Left colon (tissue), 2 donors: ENCODE data around the gene GIT2. TPM values are rescaled to one million over a fixed set of nuclear protein-coding genes. Genes with fewer than 3 reads are reported as not detected.

ENCODE experiments used
- ATAC-seq: fragments of 200-7000 bp; cut with Tn5 transposase; one replicate; pipeline ENCODE4 v1.9.1; 2020; ENCODE audit warnings: mild to moderate bottlenecking, moderate library complexity
- DNase-seq, 2 donors: peaks; one replicate each; pipeline ENCODE4 v3.0.0-alpha.2; 2020
- intact Hi-C, 2 donors: fragments of 100-400 bp; cut with DNase I in 1 of 2; cut with micrococcal nuclease in 1 of 2; formaldehyde crosslinking; loops; one replicate each; pipeline versions ENCODE4 v1.11.2 to v1.14.0; 2022; cut with DNase I, micrococcal nuclease
- total RNA-seq, 2 donors: library from RNA; stranded (reverse); fragmentation: NEBNext Ultra II Directional; extraction: Animal tissue kit (Norgen Biotek cat#: 25700); gene quantifications; one replicate each; pipeline ENCODE4 v1.2.1, GENCODE V29; 2021
- donor health status: DM: no; HTN: no; CAD: no.
- donor health status: DM: yes; HTN: yes; CAD: no.

Gene GIT2
- total RNA-seq, 2 donors from 2014 or later = 29.0 to 31.4 TPM

GRCh38 chr12:109952873-109953272, 43.3 kb downstream of the GIT2 start:
- no peak for ATAC-seq
- intact Hi-C loops = no loop called here

GRCh38 chr12:109952160-109952858, 43.9 kb downstream of the GIT2 start:
- DNase-seq (no peak), ATAC-seq (no peak)
- intact Hi-C loops = no loop called here

More at GRCh38 chr12:109952873-109953272, 43.3 kb downstream of the GIT2 start:
- no peak for DNase-seq

- no peak for ATAC-seq
- intact Hi-C loops = no loop called here
- DNase-seq = no peak
These were observed 44.4 kb downstream of the GIT2 start for GRCh38 chr12:109951751-109952150.

GRCh38 chr12:109951136-109951535, 45.0 kb downstream of the GIT2 start:
- intact Hi-C loops = no loop called here
- ATAC-seq (no peak), DNase-seq (no peak)

GRCh38 chr12:109950625-109951024, 45.5 kb downstream of the GIT2 start:
- DNase-seq (no peak), ATAC-seq (no peak)
- intact Hi-C loops = no loop called here

- ATAC-seq = peak; percentile 89
- intact Hi-C loops = no loop called here
These were observed 47.1 kb downstream of the GIT2 start for GRCh38 chr12:109949089-109949488.

GRCh38 chr12:109948368-109948767, 47.8 kb downstream of the GIT2 start:
- no peak for DNase-seq
- intact Hi-C loops = no loop called here
- peak; percentile 83 for ATAC-seq

More at GRCh38 chr12:109949089-109949488, 47.1 kb downstream of the GIT2 start:
- DNase-seq = no peak

- intact Hi-C loops = no loop called here
- DNase-seq (no peak), ATAC-seq (no peak)
These were observed 48.6 kb downstream of the GIT2 start for GRCh38 chr12:109947521-109947920.

GRCh38 chr12:109946913-109947312, 49.3 kb downstream of the GIT2 start:
- no peak for DNase-seq
- ATAC-seq = no peak
- intact Hi-C loops = no loop called here

GRCh38 chr12:109946505-109946904, 49.7 kb downstream of the GIT2 start:
- intact Hi-C loops = no loop called here
- ATAC-seq (no peak), DNase-seq (no peak)

- DNase-seq = no peak
- intact Hi-C loops = no loop called here
- ATAC-seq = no peak
These were observed 51.4 kb downstream of the GIT2 start for GRCh38 chr12:109944561-109945359.

GRCh38 chr12:109943811-109944210, 52.4 kb downstream of the GIT2 start:
- ATAC-seq (no peak), DNase-seq (no peak)
- intact Hi-C loops = no loop called here

- intact Hi-C loops = no loop called here
- DNase-seq = peak; percentile 36 to 67
These were observed 55.7 kb downstream of the GIT2 start for GRCh38 chr12:109940339-109940923.

GRCh38 chr12:109939504-109939903, 56.7 kb downstream of the GIT2 start:
- DNase-seq (no peak), ATAC-seq (no peak)
- intact Hi-C loops = no loop called here

More at GRCh38 chr12:109940339-109940923, 55.7 kb downstream of the GIT2 start:
- ATAC-seq = peak; percentile 84

GRCh38 chr12:109938947-109939346, 57.2 kb downstream of the GIT2 start:
- DNase-seq = no peak
- intact Hi-C loops = no loop called here
- ATAC-seq = no peak

GRCh38 chr12:109937371-109937770, 58.8 kb downstream of the GIT2 start:
- ATAC-seq (no peak), DNase-seq (no peak)
- intact Hi-C loops = no loop called here

GRCh38 chr12:109934026-109934425, 62.1 kb downstream of the GIT2 start:
- intact Hi-C loops = no loop called here
- peak; percentile 56 for ATAC-seq
- no peak for DNase-seq

- no peak for ATAC-seq
- intact Hi-C loops = no loop called here
- no peak for DNase-seq
These were observed 63.2 kb downstream of the GIT2 start for GRCh38 chr12:109932878-109933503.

GRCh38 chr12:109931143-109931542, 65.0 kb downstream of the GIT2 start:
- DNase-seq (no peak), ATAC-seq (no peak)
- intact Hi-C loops = no loop called here
